Neuronal stem cell (in vitro differentiated cells): ENCODE measurements around the gene WDR1.

Experiments
- DNase-seq: peaks from one replicate; pipeline ENCODE4 v3.0.0-alpha.2; 2013; ENCODE audit warnings: low spot score
- H2AFZ ChIP-seq: one replicate; pipeline ENCODE4 v1.6.1; 2013; ENCODE audit warnings: mild to moderate bottlenecking, low read length, inconsistent platforms
- H2AK5ac ChIP-seq: 2 replicates; pipeline ENCODE4 v1.6.1; 2013; ENCODE audit warnings: low read depth, mild to moderate bottlenecking, inconsistent platforms, low read length, moderate library complexity, mixed read lengths
- H2BK120ac ChIP-seq: 2 replicates; pipeline ENCODE4 v1.6.1; 2013; ENCODE audit warnings: low read depth, mild to moderate bottlenecking, inconsistent platforms, low read length, moderate library complexity, mixed read lengths
- H2BK12ac ChIP-seq: one replicate; pipeline ENCODE4 v1.6.1; 2013; ENCODE audit warnings: low read length, inconsistent platforms
- H2BK15ac ChIP-seq: 2 replicates; pipeline ENCODE4 v1.6.1; 2013; ENCODE audit warnings: mild to moderate bottlenecking, low read length, inconsistent platforms, mixed read lengths
- H2BK5ac ChIP-seq: one replicate; pipeline ENCODE4 v1.6.1; 2013; ENCODE audit warnings: inconsistent platforms, mild to moderate bottlenecking, low read length, moderate library complexity
- H3K14ac ChIP-seq: one replicate; pipeline ENCODE4 v1.6.1; 2013; ENCODE audit warnings: low read length, inconsistent platforms
- H3K18ac ChIP-seq: 2 replicates; pipeline ENCODE4 v1.6.1; 2013; ENCODE audit warnings: low read length, inconsistent platforms
- H3K23ac ChIP-seq: 2 replicates; pipeline ENCODE4 v1.6.1; 2013; ENCODE audit warnings: low read depth, mild to moderate bottlenecking, mixed read lengths, low read length, inconsistent platforms; ENCODE audit not compliant: poor library complexity
- H3K27ac ChIP-seq: replicated peaks from 3 replicates; pipeline ENCODE4 v1.5.1; 2013; ENCODE audit warnings: low read length, inconsistent platforms
- H3K27me3 ChIP-seq, 3 experiments: 2 replicates each; pipeline ENCODE4 v1.6.1; 2013; ENCODE audit warnings: low read length in 3 of 3, mild to moderate bottlenecking in 2 of 3, inconsistent platforms in 1 of 3, low read depth in 1 of 3, mixed read lengths in 1 of 3, moderate library complexity in 1 of 3; ENCODE audit not compliant: control insufficient read depth in 3 of 3, insufficient read depth in 3 of 3
- H3K36me3 ChIP-seq, 2 donors: replicated peaks in 1 of 2; 2 replicates each; pipeline ENCODE4 v1.6.1; 2013; ENCODE audit warnings: low read length in 2 of 2; ENCODE audit not compliant: control insufficient read depth in 2 of 2, insufficient read depth in 2 of 2
- H3K4ac ChIP-seq: 2 replicates; pipeline ENCODE4 v1.6.1; 2013; ENCODE audit warnings: inconsistent platforms, mild to moderate bottlenecking, low read length, moderate library complexity
- H3K4me1 ChIP-seq, 2 donors: 1 replicate in 1 of 2; 2 replicates in 1 of 2; pipeline ENCODE4 v1.6.1; 2013; ENCODE audit warnings: low read length in 2 of 2, low read depth in 1 of 2; ENCODE audit not compliant: control insufficient read depth in 2 of 2, insufficient read depth in 1 of 2
- H3K4me2 ChIP-seq: one replicate; pipeline ENCODE4 v1.6.1; 2013; ENCODE audit warnings: mild to moderate bottlenecking, low read length, inconsistent platforms; ENCODE audit not compliant: insufficient read depth, poor library complexity, severe bottlenecking
- H3K4me3 ChIP-seq, 2 donors: 2 replicates each; pipeline ENCODE4 v1.5.1; 2013; ENCODE audit warnings: low read length in 2 of 2, mild to moderate bottlenecking in 2 of 2, inconsistent platforms in 1 of 2, moderate library complexity in 1 of 2
- H3K79me1 ChIP-seq: one replicate; pipeline ENCODE4 v1.6.1; 2013; ENCODE audit warnings: low read depth, mild to moderate bottlenecking, inconsistent platforms, low read length, moderate library complexity
- H3K9ac ChIP-seq: one replicate; pipeline ENCODE4 v1.6.1; 2013; ENCODE audit warnings: mild to moderate bottlenecking, low read depth, low read length, inconsistent platforms; ENCODE audit not compliant: poor library complexity
- H3K9me3 ChIP-seq, 2 donors: replicated peaks in 1 of 2; 2 replicates each; pipeline versions ENCODE3 to v1.6.1; 2013; ENCODE audit warnings: low read length in 2 of 2, mild to moderate bottlenecking in 2 of 2, inconsistent platforms in 1 of 2, low read depth in 1 of 2, mixed read lengths in 1 of 2, moderate library complexity in 1 of 2; ENCODE audit not compliant: control insufficient read depth in 2 of 2, insufficient read depth in 1 of 2
- H4K8ac ChIP-seq: one replicate; pipeline ENCODE4 v1.6.1; 2013; ENCODE audit warnings: low read depth, mild to moderate bottlenecking, inconsistent platforms, low read length, moderate library complexity
- H4K91ac ChIP-seq: one replicate; pipeline ENCODE4 v1.6.1; 2013; ENCODE audit warnings: low read length, low read depth, mild to moderate bottlenecking, inconsistent platforms; ENCODE audit not compliant: poor library complexity
- WGBS, 2 donors: extraction: QIAGEN DNeasy Blood & Tissue Kit; methylation state at CpG; one replicate each; pipeline ENCODE4 v1.1.7; 2013; ENCODE audit warnings: missing lambda C conversion rate in 2 of 2, mixed read lengths in 1 of 2; ENCODE audit not compliant: insufficient read length in 2 of 2, insufficient replicate concordance in 1 of 2; ENCODE audit errors: extremely low coverage in 2 of 2; 5-methylcytosine and 5-hydroxymethylcytosine counted together

Gene WDR1

DNA sequence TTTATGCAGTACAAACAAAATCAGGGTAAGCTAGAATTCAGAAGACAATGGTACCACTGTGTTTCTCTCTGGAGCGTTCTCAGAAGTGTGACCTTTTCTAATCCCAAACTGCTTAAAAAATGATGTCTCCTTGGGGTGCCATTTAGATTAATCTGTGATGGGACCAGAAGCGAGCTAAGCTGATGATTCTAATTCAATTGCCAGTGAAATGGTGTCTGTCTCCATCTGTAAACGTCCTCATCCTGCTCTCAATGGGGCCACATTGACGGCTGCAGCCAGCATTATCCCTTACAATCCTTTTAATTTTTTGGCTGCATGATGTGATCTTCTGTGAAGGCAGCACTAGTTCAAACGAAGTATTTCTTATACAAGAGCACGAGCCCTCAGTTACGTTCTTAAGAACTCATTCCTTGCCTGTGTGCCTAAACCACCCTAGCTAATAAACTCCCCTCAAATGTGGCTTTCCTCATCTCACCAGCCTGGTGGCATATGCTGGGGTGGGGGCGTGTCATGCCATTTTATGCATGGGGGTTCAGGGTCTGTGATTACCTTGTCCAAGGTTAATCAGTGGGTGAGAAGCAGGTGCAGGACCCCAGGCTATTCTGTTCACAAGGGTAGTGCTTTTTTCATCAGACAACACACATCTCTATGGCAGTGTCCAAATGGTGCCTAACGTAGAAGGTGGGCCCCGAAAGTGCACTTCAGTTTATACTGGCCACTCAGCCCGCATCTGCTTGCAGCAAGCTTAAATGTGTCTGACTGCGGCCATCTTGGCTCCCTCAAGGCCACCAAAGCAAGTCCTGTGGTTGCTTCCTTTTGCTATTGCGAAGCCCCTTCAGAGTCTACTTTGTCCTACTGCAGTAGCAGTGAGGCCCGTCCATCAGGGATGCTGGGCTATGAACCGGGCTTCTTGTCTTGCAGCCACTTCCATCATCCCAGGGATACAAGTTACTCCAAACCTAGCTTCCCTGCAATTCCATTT is 49.6 kb downstream of the WDR1 start:
- no peak for DNase-seq
- H3K14ac ChIP-seq: no peak overlapping the region
- H3K9me3 ChIP-seq: no peaks in the 10 kb centered on the region
- H2AK5ac ChIP-seq: no peak overlapping the region
- no peak overlapping the region for H3K4me3 ChIP-seq
- H3K4me2 ChIP-seq: no peak overlapping the region
- no peak overlapping the region for H2BK15ac ChIP-seq
- H3K9ac ChIP-seq: no peak overlapping the region
- H2BK5ac ChIP-seq: no peak overlapping the region
- no CpG with 5 or more reads among the region's 15 CpGs for WGBS, 2 donors
- H2BK120ac ChIP-seq: no peak overlapping the region
- no peaks in the 10 kb centered on the region for H3K27me3 ChIP-seq
- no peak overlapping the region for H3K4ac ChIP-seq
- peaks cover 0 to 15% of the 10 kb centered on the region in 2 donors for H3K36me3 ChIP-seq
- no peaks in the 10 kb centered on the region for H3K79me1 ChIP-seq
- H4K8ac ChIP-seq: no peak overlapping the region
- H3K18ac ChIP-seq: no peak overlapping the region
- H3K27ac ChIP-seq: no peak overlapping the region
- no peak overlapping the region for H2AFZ ChIP-seq
- H2BK12ac ChIP-seq: no peak overlapping the region
- peaks cover 0 to 5% of the 10 kb centered on the region in 2 donors for H3K4me1 ChIP-seq
- no peak overlapping the region for H3K23ac ChIP-seq
- no peak overlapping the region for H4K91ac ChIP-seq

DNA sequence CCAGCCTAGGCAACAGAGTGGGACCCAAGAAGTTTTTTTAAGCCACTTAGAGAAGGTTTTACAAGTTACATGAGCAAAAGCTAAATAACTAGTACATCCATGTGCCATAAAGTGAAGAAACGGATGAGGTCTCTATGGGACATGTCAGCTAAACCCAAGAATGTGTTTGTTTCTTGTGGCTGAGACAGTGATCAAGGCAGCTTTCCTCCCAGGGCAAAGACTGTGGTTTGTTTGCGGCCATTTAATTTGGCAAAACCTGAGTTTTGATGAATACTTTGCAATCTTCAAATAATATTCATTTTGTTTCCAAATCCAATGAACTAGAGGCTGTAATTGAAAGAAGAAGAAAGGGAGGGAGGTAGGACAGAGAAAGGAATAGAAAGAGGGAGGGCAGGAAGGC is 50.4 kb downstream of the WDR1 start:
- H3K9ac ChIP-seq: no peak overlapping the region
- no peak overlapping the region for H3K27ac ChIP-seq
- no peak overlapping the region for H4K91ac ChIP-seq
- no peak overlapping the region for H2BK5ac ChIP-seq
- no peak overlapping the region for H3K14ac ChIP-seq
- no peak overlapping the region for H3K18ac ChIP-seq
- no peak overlapping the region for H4K8ac ChIP-seq
- no peak overlapping the region for H3K4ac ChIP-seq
- H2BK12ac ChIP-seq: no peak overlapping the region
- H2AK5ac ChIP-seq: no peak overlapping the region
- no peak for DNase-seq
- H3K4me2 ChIP-seq: no peak overlapping the region
- no CpG with 5 or more reads among the region's 2 CpGs for WGBS, 2 donors
- H2AFZ ChIP-seq: no peak overlapping the region
- no peaks in the 10 kb centered on the region for H3K79me1 ChIP-seq
- no peaks in the 10 kb centered on the region for H3K9me3 ChIP-seq
- no peaks in the 10 kb centered on the region for H3K27me3 ChIP-seq
- no peak overlapping the region for H3K23ac ChIP-seq
- peaks cover 0 to 5% of the 10 kb centered on the region in 2 donors for H3K4me1 ChIP-seq
- no peak overlapping the region for H2BK15ac ChIP-seq
- no peak overlapping the region for H2BK120ac ChIP-seq
- H3K36me3 ChIP-seq: peaks cover 0 to 13% of the 10 kb centered on the region in 2 donors
- H3K4me3 ChIP-seq: no peak overlapping the region

DNA sequence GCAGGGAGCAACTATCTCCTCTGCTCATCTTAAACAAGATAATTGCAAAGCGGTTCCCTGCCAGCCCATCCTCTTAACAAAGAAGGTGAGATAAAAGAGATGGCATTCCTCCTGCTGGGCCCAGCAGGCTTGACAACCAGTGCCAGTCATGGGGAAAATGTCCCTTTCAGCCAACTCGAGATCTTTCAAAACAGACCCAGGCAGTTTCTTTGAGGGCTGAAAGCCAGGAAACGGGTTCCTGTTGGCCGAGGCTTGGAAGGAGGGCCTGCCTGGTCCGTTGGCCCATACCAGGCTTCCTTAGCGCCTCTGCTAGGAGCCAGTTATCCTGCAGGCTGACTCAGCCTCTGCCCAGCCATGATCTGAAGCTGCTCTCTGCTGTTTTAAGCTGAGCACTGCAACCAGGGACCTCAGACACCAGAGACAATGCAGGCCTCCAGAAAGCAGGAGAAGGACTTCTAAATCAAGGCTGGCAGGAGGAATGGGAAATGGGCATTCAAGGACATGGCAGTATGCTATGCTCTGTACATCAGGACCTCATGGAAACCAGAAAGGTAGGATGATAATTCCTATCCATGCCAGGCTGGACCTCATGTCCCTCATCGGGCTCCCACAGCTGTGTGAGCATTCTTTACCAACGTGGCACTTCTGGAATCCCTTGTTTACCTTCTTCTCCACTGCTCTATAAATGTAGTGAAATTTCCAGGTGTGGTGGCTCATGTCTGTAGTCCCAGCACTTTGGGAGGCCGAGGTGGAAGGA is 52.9 kb downstream of the WDR1 start:
- Histone ChIP-seq H3K79me1 (no peaks in the 10 kb centered on the region), H3K9ac (no peak overlapping the region), H3K9me3 (no peaks in the 10 kb centered on the region), H3K14ac (no peak overlapping the region), H2AFZ (peak overlapping the region; percentile 25), H3K18ac (no peak overlapping the region), H3K27me3 (no peaks in the 10 kb centered on the region), H2BK120ac (no peak overlapping the region), H2BK15ac (no peak overlapping the region), H2BK5ac (no peak overlapping the region), H3K4me2 (no peak overlapping the region), H2BK12ac (no peak overlapping the region), H3K36me3 (peaks cover 0 to 5% of the 10 kb centered on the region in 2 donors), H2AK5ac (no peak overlapping the region), H3K23ac (no peak overlapping the region), H3K4me3 (no peak overlapping the region), H4K8ac (no peak overlapping the region), H3K27ac (peak overlapping the region; percentile 23), H3K4ac (no peak overlapping the region), H3K4me1 (peaks cover 0 to 5% of the 10 kb centered on the region in 2 donors), H4K91ac (no peak overlapping the region)
- WGBS, 2 donors: no CpG with 5 or more reads among the region's 9 CpGs
- DNase-seq: peak; percentile 41
